HUES64 (cell line): ENCODE data around the gene MTA3.

Experiments used
- H3K27ac ChIP-seq: 2 replicates; pipeline ENCODE4 v1.7.0; 2013; ENCODE audit warnings: low read depth, low read length, inconsistent platforms
- H3K27me3 ChIP-seq: 2 replicates; pipeline ENCODE4 v1.6.1; 2013; ENCODE audit warnings: mild to moderate bottlenecking, low read length; ENCODE audit not compliant: insufficient read depth
- H3K36me3 ChIP-seq: 2 replicates; pipeline ENCODE4 v1.6.1; 2013; ENCODE audit warnings: mild to moderate bottlenecking, low read length; ENCODE audit not compliant: insufficient read depth
- H3K4me1 ChIP-seq: 2 replicates; pipeline ENCODE4 v1.6.1; 2013; ENCODE audit warnings: mild to moderate bottlenecking, low read length, moderate library complexity; ENCODE audit not compliant: insufficient read depth
- H3K4me3 ChIP-seq: 2 replicates; pipeline ENCODE4 v1.5.1; 2013; ENCODE audit warnings: mild to moderate bottlenecking, low read length, moderate library complexity
- H3K9ac ChIP-seq: 2 replicates; pipeline ENCODE4 v1.6.1; 2013; ENCODE audit warnings: mild to moderate bottlenecking, low read depth, low read length
- H3K9me3 ChIP-seq: 2 replicates; pipeline ENCODE4 v1.6.1; 2013; ENCODE audit warnings: low read depth, low read length; ENCODE audit not compliant: insufficient read depth
- WGBS: fragments of 150-250, 120-280 bp; methylation state at CpG from one replicate; pipeline ENCODE4 v1.1.7; 2013; ENCODE audit warnings: missing lambda C conversion rate; 5-methylcytosine and 5-hydroxymethylcytosine counted together

The MTA3 gene

GRCh38 chr2:42775186-42775585, 206.8 kb downstream of the MTA3 start:
- H3K27me3 ChIP-seq: no peaks in the 10 kb centered on the region
- H3K4me1 ChIP-seq: peaks cover 14% of the 10 kb centered on the region; the same call in 1 of the 2 replicates
- no peak overlapping the region for H3K4me3 ChIP-seq
- H3K27ac ChIP-seq: no peak overlapping the region
- 96% methylated on average over 2 of the region's 2 CpGs for WGBS
- peaks cover 28% of the 10 kb centered on the region for H3K9me3 ChIP-seq
- peaks cover 4% of the 10 kb centered on the region; the same call in 1 of the 2 replicates for H3K36me3 ChIP-seq
- H3K9ac ChIP-seq: no peak overlapping the region

- peaks cover 14% of the 10 kb centered on the region; the same call in 1 of the 2 replicates for H3K4me1 ChIP-seq
- peaks cover 28% of the 10 kb centered on the region for H3K9me3 ChIP-seq
- peaks cover 4% of the 10 kb centered on the region; the same call in 1 of the 2 replicates for H3K36me3 ChIP-seq
- no peaks in the 10 kb centered on the region for H3K27me3 ChIP-seq
- no peak overlapping the region for H3K4me3 ChIP-seq
- H3K27ac ChIP-seq: no peak overlapping the region
- H3K9ac ChIP-seq: no peak overlapping the region
- 93% methylated on average over 3 of the region's 3 CpGs for WGBS
These were observed 207.4 kb downstream of the MTA3 start for GRCh38 chr2:42775810-42776209.

- Histone ChIP-seq H3K9ac (no peak overlapping the region), H3K36me3 (peaks cover 4% of the 10 kb centered on the region), H3K4me1 (peaks cover 9% of the 10 kb centered on the region; the same call in 1 of the 2 replicates), H3K9me3 (peaks cover 33% of the 10 kb centered on the region), H3K27me3 (no peaks in the 10 kb centered on the region), H3K4me3 (no peak overlapping the region), H3K27ac (no peak overlapping the region)
- 95% methylated on average over 2 of the region's 3 CpGs for WGBS
These were observed 209.7 kb downstream of the MTA3 start for GRCh38 chr2:42777883-42778805.

GRCh38 chr2:42781181-42781580, 212.7 kb downstream of the MTA3 start:
- WGBS: 88% methylated on average over 1 of the region's 1 CpG
- peaks cover 4% of the 10 kb centered on the region for H3K36me3 ChIP-seq
- H3K9me3 ChIP-seq: peaks cover 33% of the 10 kb centered on the region
- H3K27ac ChIP-seq: no peak overlapping the region
- no peaks in the 10 kb centered on the region for H3K27me3 ChIP-seq
- no peak overlapping the region for H3K4me3 ChIP-seq
- H3K4me1 ChIP-seq: no peaks in the 10 kb centered on the region
- H3K9ac ChIP-seq: no peak overlapping the region

GRCh38 chr2:42783511-42783910, 215.1 kb downstream of the MTA3 start:
- Histone ChIP-seq H3K27ac (no peak overlapping the region), H3K27me3 (no peaks in the 10 kb centered on the region), H3K4me1 (no peaks in the 10 kb centered on the region), H3K9me3 (peaks cover 15% of the 10 kb centered on the region), H3K4me3 (no peak overlapping the region), H3K9ac (no peak overlapping the region), H3K36me3 (peaks cover 3% of the 10 kb centered on the region)
- 84% methylated on average over 9 of the region's 9 CpGs for whole genome bisulfite sequencing

- WGBS: 81% methylated on average over 5 of the region's 7 CpGs
- Histone ChIP-seq H3K27me3 (no peaks in the 10 kb centered on the region), H3K4me3 (no peak overlapping the region)
These were observed 215.9 kb downstream of the MTA3 start for GRCh38 chr2:42784204-42784880.

GRCh38 chr2:42786561-42787345, 218.3 kb downstream of the MTA3 start:
- Histone ChIP-seq H3K27me3 (peaks cover 9% of the 10 kb centered on the region), H3K36me3 (no peaks in the 10 kb centered on the region; the same call in 1 of the 2 replicates), H3K4me3 (no peak overlapping the region), H3K4me1 (0 out of 2 replicates have a peak, but pooled peaks cover under 1% of the 10 kb centered on the region), H3K27ac (no peak overlapping the region), H3K9me3 (no peaks in the 10 kb centered on the region), H3K9ac (no peak overlapping the region)
- WGBS: 85% methylated on average over 15 of the region's 15 CpGs

More at GRCh38 chr2:42784204-42784880, 215.9 kb downstream of the MTA3 start:
- Histone ChIP-seq H3K27ac (no peak overlapping the region), H3K4me1 (no peaks in the 10 kb centered on the region), H3K9me3 (peaks cover 7% of the 10 kb centered on the region), H3K36me3 (no peaks in the 10 kb centered on the region; the same call in 1 of the 2 replicates), H3K9ac (no peak overlapping the region)

- no peak overlapping the region for H3K27ac ChIP-seq
- no peak overlapping the region for H3K9ac ChIP-seq
- no peaks in the 10 kb centered on the region for H3K9me3 ChIP-seq
- H3K4me3 ChIP-seq: no peak overlapping the region
- WGBS: 89% methylated on average over 3 of the region's 3 CpGs
- H3K27me3 ChIP-seq: peaks cover 15% of the 10 kb centered on the region
- 0 out of 2 replicates have a peak, but pooled peaks cover 4% of the 10 kb centered on the region for H3K4me1 ChIP-seq
- H3K36me3 ChIP-seq: no peaks in the 10 kb centered on the region
These were observed 219.0 kb downstream of the MTA3 start for GRCh38 chr2:42787424-42787787.

GRCh38 chr2:42787788-42788477, 219.5 kb downstream of the MTA3 start:
- Histone ChIP-seq H3K4me1 (0 out of 2 replicates have a peak, but pooled peaks cover 4% of the 10 kb centered on the region), H3K9ac (no peak overlapping the region)
- WGBS: 87% methylated on average over 11 of the region's 12 CpGs

GRCh38 chr2:42788478-42788793, 220.0 kb downstream of the MTA3 start:
- Histone ChIP-seq H3K9ac (no peak overlapping the region), H3K27me3 (peaks cover 23% of the 10 kb centered on the region), H3K4me1 (0 out of 2 replicates have a peak, but pooled peaks cover 4% of the 10 kb centered on the region), H3K9me3 (no peaks in the 10 kb centered on the region), H3K27ac (no peak overlapping the region), H3K4me3 (no peak overlapping the region), H3K36me3 (no peaks in the 10 kb centered on the region)
- WGBS: 63% methylated on average over 9 of the region's 9 CpGs

More at GRCh38 chr2:42787788-42788477, 219.5 kb downstream of the MTA3 start:
- Histone ChIP-seq H3K4me3 (no peak overlapping the region), H3K36me3 (no peaks in the 10 kb centered on the region), H3K9me3 (no peaks in the 10 kb centered on the region), H3K27ac (no peak overlapping the region), H3K27me3 (peaks cover 21% of the 10 kb centered on the region)
